Keratinocyte (primary cell): ENCODE measurements around the gene CLDN24. TPM values are rescaled to one million over a fixed set of nuclear protein-coding genes. Genes with fewer than 3 reads are reported as not detected.

Experiments used
- DNase-seq: peaks from one replicate; pipeline ENCODE4 v3.0.0-alpha.2; 2011; ENCODE audit warnings: low read depth, missing footprints, low spot score
- FAIRE-seq: peaks from 2 replicates; lab custom pipeline; 2011; peaks lifted over from hg19 to GRCh38; lab: Jason Lieb, UNC
- H2AFZ ChIP-seq: 2 replicates; pipeline ENCODE4 v1.6.0; 2012; ENCODE audit warnings: low read length, control low read depth, inconsistent platforms; ENCODE audit not compliant: control insufficient read depth
- H3K27ac ChIP-seq: 2 replicates; pipeline ENCODE4 v1.5.1; 2011; ENCODE audit warnings: low read length; ENCODE audit not compliant: control insufficient read depth, insufficient read depth
- H3K27me3 ChIP-seq: 3 replicates; pipeline ENCODE4 v1.6.0; 2011; ENCODE audit warnings: low read length; ENCODE audit not compliant: control insufficient read depth, insufficient read depth; ENCODE audit errors: extremely low read depth
- H3K36me3 ChIP-seq, 2 experiments: 2 replicates in 1 of 2; 3 replicates in 1 of 2; pipeline ENCODE4 v1.5.1; 2011; ENCODE audit warnings: low read length in 2 of 2, mild to moderate bottlenecking in 1 of 2; ENCODE audit not compliant: control insufficient read depth in 2 of 2, insufficient read depth in 2 of 2; ENCODE audit errors: extremely low read depth in 1 of 2
- H3K4me1 ChIP-seq: 3 replicates; pipeline ENCODE4 v1.5.1; 2011; ENCODE audit warnings: low read length; ENCODE audit not compliant: control insufficient read depth, insufficient read depth; ENCODE audit errors: extremely low read depth
- H3K4me2 ChIP-seq: 3 replicates; pipeline ENCODE4 v1.6.0; 2011; ENCODE audit warnings: low read depth, low read length; ENCODE audit not compliant: control insufficient read depth, insufficient read depth; ENCODE audit errors: extremely low read depth
- H3K4me3 ChIP-seq, 3 experiments: fragments of 200-600 bp in 1 of 3; sonication (generic) in 1 of 3; 2 replicates in 2 of 3; 3 replicates in 1 of 3; pipeline ENCODE4 v1.5.1; 2011 to 2016; ENCODE audit warnings: low read length in 3 of 3, mild to moderate bottlenecking in 3 of 3, control low read depth in 2 of 3, inconsistent platforms in 1 of 3, low read depth in 1 of 3, mixed read lengths in 1 of 3, mixed run types in 1 of 3, moderate library complexity in 1 of 3; ENCODE audit not compliant: control insufficient read depth in 2 of 3, insufficient read depth in 2 of 3; ENCODE audit errors: extremely low read depth in 1 of 3
- H3K79me2 ChIP-seq: 2 replicates; pipeline ENCODE4 v1.6.0; 2012; ENCODE audit warnings: low read length; ENCODE audit not compliant: control insufficient read depth, insufficient read depth
- H3K9ac ChIP-seq: 3 replicates; pipeline ENCODE4 v1.6.0; 2011; ENCODE audit warnings: low read length; ENCODE audit not compliant: control insufficient read depth, insufficient read depth; ENCODE audit errors: extremely low read depth
- H3K9me1 ChIP-seq: 3 replicates; pipeline ENCODE4 v1.6.0; 2011; ENCODE audit warnings: low read length; ENCODE audit not compliant: control insufficient read depth, insufficient read depth; ENCODE audit errors: extremely low read depth
- H3K9me3 ChIP-seq: 2 replicates; pipeline ENCODE4 v1.5.1; 2012; ENCODE audit warnings: low read depth, low read length; ENCODE audit not compliant: control insufficient read depth
- H4K20me1 ChIP-seq: 3 replicates; pipeline ENCODE4 v1.6.0; 2011; ENCODE audit warnings: low read length; ENCODE audit not compliant: control insufficient read depth, insufficient read depth; ENCODE audit errors: extremely low read depth
- EZH2 ChIP-seq: IDR thresholded peaks from one replicate; pipeline ENCODE4 v1.6.1; 2012; ENCODE audit warnings: inconsistent platforms, mild to moderate bottlenecking, low read length, moderate library complexity
- dilution Hi-C: fragments of 300-500 bp; cut with MboI; formaldehyde crosslinking; loops from one replicate; pipeline ENCODE4 v1.7.0; 2020; ENCODE audit warnings: low sequenced_read_pairs; ENCODE audit not compliant: extremely low pct_ligation_motif_present
- polyA plus RNA-seq, 5 experiments: library from polyadenylated mRNA; depleted of rRNA in 3 of 5; stranded (reverse) in 3 of 5; stranded (forward) in 1 of 5; unstranded in 1 of 5; fragments of >200 nt; gene quantifications; 1 replicate in 1 of 5; 2 replicates in 3 of 5; 3 replicates in 1 of 5; pipeline versions ENCODE4 v1.2.1 to v1.2.3, GENCODE V29; 2011 to 2012; ENCODE audit warnings: missing spikeins in 2 of 5, low read depth in 1 of 5, low replicate concordance in 1 of 5
- TF ChIP-seq, protein P1 (sequence below), 3 experiments: IDR thresholded peaks in 1 of 3; conservative IDR thresholded peaks in 1 of 3; optimal IDR thresholded peaks in 1 of 3; 2 replicates in 2 of 3; 3 replicates in 1 of 3; pipeline versions ENCODE3 to v1.5.1; 2011; ENCODE audit warnings: low read length in 3 of 3, mild to moderate bottlenecking in 3 of 3, moderate library complexity in 2 of 3, control low read depth in 1 of 3, inconsistent platforms in 1 of 3; ENCODE audit not compliant: insufficient read depth in 2 of 3; ENCODE audit errors: extremely low read depth in 1 of 3

Gene CLDN24
- polyA plus RNA-seq, 1 donor (not counting 4 experiments of a cell fraction or from before 2014, with no cell fraction given): not detected

DNA sequence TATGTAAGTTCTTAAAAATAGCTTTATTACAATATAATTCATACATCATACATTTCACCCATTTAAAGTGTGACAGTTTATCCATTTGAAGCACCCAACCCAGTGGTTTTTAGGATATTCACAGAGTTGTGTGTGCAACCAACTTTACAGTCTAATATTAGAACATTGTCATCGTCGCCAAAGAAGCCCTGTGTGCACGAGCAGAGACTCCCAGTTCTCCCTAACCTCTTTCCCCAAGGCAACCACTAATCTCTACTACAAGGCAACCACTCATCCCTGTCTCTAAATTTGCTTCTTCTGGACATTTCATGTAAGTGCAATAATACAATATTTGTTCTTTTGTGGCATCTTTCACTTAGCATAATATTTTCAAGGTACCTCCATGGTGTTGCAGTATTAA lies 49.8 kb downstream of the CLDN24 start:
- TF ChIP-seq EZH2: no peak
- TF ChIP-seq, protein P1, sequence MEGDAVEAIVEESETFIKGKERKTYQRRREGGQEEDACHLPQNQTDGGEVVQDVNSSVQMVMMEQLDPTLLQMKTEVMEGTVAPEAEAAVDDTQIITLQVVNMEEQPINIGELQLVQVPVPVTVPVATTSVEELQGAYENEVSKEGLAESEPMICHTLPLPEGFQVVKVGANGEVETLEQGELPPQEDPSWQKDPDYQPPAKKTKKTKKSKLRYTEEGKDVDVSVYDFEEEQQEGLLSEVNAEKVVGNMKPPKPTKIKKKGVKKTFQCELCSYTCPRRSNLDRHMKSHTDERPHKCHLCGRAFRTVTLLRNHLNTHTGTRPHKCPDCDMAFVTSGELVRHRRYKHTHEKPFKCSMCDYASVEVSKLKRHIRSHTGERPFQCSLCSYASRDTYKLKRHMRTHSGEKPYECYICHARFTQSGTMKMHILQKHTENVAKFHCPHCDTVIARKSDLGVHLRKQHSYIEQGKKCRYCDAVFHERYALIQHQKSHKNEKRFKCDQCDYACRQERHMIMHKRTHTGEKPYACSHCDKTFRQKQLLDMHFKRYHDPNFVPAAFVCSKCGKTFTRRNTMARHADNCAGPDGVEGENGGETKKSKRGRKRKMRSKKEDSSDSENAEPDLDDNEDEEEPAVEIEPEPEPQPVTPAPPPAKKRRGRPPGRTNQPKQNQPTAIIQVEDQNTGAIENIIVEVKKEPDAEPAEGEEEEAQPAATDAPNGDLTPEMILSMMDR (optimal IDR thresholded peaks at IDR 0.05 in 1 of 3, IDR thresholded peaks at IDR 0.05 in 1 of 3, conservative IDR thresholded peaks at IDR 0.05 in 1 of 3; ENCODE audit: extremely low read depth in 1 of 3, insufficient read depth in 2 of 3, low read length in 3 of 3): no peak
- peaks cover 11 to 18% of the 10 kb centered on the region in 2 experiments for H3K36me3 ChIP-seq
- H2AFZ ChIP-seq: no peak overlapping the region
- FAIRE-seq (no peak), DNase-seq (no peak)
- dilution Hi-C loops: loop anchor here (25.0 kb wide), 1 partner anchor 335 kb away; no protein-coding TSS in a partner anchor
- H3K9me1 ChIP-seq: no peaks in the 10 kb centered on the region
- H3K9me3 ChIP-seq: peaks cover 2% of the 10 kb centered on the region
- no peak overlapping the region for H3K27ac ChIP-seq
- no peaks in the 10 kb centered on the region for H3K79me2 ChIP-seq
- no peaks in the 10 kb centered on the region for H4K20me1 ChIP-seq
- H3K27me3 ChIP-seq: no peaks in the 10 kb centered on the region
- no peaks in the 10 kb centered on the region for H3K4me1 ChIP-seq
- no peak overlapping the region for H3K9ac ChIP-seq
- H3K4me3 ChIP-seq: no peak overlapping the region
- no peak overlapping the region for H3K4me2 ChIP-seq

Other genes starting within 250 kb of the CLDN24 start
- gene WWC2, start 223.2 kb downstream of the CLDN24 start, polyA plus RNA-seq: 10.6 to 15.4 TPM (median 15.1 TPM) in 3 replicates
- gene CLDN22, start 2.1 kb downstream of the CLDN24 start, polyA plus RNA-seq: 0.03 TPM in 1 of 3 replicates, not detected in the others
- gene CDKN2AIP, start 122.2 kb upstream of the CLDN24 start, polyA plus RNA-seq: 10.3 to 13.6 TPM (median 10.3 TPM) in 3 replicates
- gene ING2, start 182.6 kb upstream of the CLDN24 start, polyA plus RNA-seq: 8.8 to 16.1 TPM (median 12.1 TPM) in 3 replicates